ENCODE data around the gene CRYGN.

Gene CRYGN

DNA sequence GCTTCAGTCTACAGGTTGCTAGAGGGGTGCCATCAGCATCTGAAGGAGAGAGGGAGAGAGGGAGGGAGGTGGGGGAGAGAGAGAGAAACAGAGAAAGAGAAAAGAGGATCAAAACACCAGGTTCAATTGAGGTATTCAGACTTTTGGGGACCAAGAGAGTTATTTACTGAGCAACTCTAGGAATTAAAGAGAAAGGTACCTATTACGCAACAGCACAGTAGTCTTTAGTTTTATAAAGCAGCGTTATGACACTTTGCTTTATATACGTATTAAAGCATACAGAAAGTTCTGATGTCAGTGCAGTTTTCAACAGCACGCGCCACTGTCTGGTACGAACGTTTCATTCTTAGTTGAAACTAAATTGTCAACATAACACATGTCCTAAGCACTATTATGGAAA, 37.9 kb upstream of the CRYGN start:
- ATAC-seq (ENCODE audit: insufficient read depth, low read depth) (no peak), DNase-seq (no peak)
- no peak overlapping the region for H3K4me3 ChIP-seq (ENCODE audit: low read depth in 1 of 2, low read length in 2 of 2)
- H3K9ac ChIP-seq (ENCODE audit: low read depth, low read length) = no peak overlapping the region
- no peaks in the 10 kb centered on the region for H3K27me3 ChIP-seq (ENCODE audit: insufficient read depth, low read length, poor library complexity)
- peaks cover 81% of the 10 kb centered on the region for H3K36me3 ChIP-seq (ENCODE audit: insufficient read depth, low read length)
- no peaks in the 10 kb centered on the region for H3K4me1 ChIP-seq (ENCODE audit: insufficient read depth, low read length)
- H4K20me1 ChIP-seq (ENCODE audit: insufficient read depth, low read length) = peaks cover 56% of the 10 kb centered on the region
- no peaks in the 10 kb centered on the region for H3K9me3 ChIP-seq (ENCODE audit: insufficient read depth, low read length, severe bottlenecking)
- TF ChIP-seq CTCF (IDR thresholded peaks at IDR 0.05; ENCODE audit: borderline replicate concordance, extremely low read depth, low read length, poor library complexity, severe bottlenecking) (no peak), EZH2 (IDR thresholded peaks at IDR 0.05; ENCODE audit: borderline replicate concordance, low read depth, low read length, severe bottlenecking) (no peak)
- H3K79me2 ChIP-seq (ENCODE audit: insufficient read depth, low read length) = peaks cover 96% of the 10 kb centered on the region
- no peak overlapping the region for H3K27ac ChIP-seq (ENCODE audit: low read length)
- no peak overlapping the region for H2AFZ ChIP-seq (ENCODE audit: low read depth, low read length)
- no peak overlapping the region for H3K4me2 ChIP-seq (ENCODE audit: insufficient read depth, low read length)

DNA sequence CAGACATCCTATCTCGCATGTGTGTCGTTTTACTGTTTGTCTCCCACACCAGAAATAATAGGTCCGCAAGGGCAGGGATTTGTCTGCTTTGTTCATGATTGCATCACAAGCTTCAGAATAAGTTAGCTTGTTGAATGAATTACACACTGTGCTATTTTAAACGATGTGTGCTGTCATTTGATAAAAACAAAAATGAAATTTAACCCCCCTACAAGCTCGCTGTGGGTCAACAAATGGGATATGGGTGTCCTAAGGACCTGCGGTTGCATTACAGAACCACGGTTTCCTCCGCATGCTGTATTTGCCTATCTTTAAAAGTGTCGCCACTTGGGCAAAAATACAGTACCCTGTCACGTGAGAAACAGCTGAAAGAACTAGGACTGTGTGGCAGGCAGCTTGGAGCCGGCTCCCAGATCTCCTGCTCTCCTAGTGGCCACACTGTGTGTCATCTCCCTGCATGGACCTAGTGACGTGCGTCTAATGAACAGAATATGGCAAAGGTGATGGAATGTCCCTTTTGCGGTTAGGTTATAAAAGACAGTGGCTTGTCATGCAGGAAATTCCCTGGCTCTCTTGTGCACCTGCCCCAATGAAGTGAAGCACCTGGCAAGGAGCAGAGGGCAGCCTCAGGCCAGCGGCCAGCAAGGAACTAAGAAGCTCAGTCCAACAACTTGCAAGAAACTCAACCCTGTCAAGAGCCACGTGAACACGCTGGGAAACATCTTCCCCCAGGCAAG, 32.9 kb upstream of the CRYGN start:
- no peak overlapping the region for H3K9ac ChIP-seq (ENCODE audit: low read depth, low read length)
- no peak overlapping the region for H3K4me2 ChIP-seq (ENCODE audit: insufficient read depth, low read length)
- DNase-seq = no peak
- H3K27ac ChIP-seq (ENCODE audit: low read length) = no peak overlapping the region
- peaks cover 45% of the 10 kb centered on the region for H4K20me1 ChIP-seq (ENCODE audit: insufficient read depth, low read length)
- no peak for ATAC-seq (ENCODE audit: insufficient read depth, low read depth)
- H3K79me2 ChIP-seq (ENCODE audit: insufficient read depth, low read length) = peaks cover 66% of the 10 kb centered on the region
- H3K27me3 ChIP-seq (ENCODE audit: insufficient read depth, low read length, poor library complexity) = no peaks in the 10 kb centered on the region
- no peaks in the 10 kb centered on the region for H3K9me3 ChIP-seq (ENCODE audit: insufficient read depth, low read length, severe bottlenecking)
- H3K4me1 ChIP-seq (ENCODE audit: insufficient read depth, low read length) = no peaks in the 10 kb centered on the region
- TF ChIP-seq EZH2 (IDR thresholded peaks at IDR 0.05; ENCODE audit: borderline replicate concordance, low read depth, low read length, severe bottlenecking) = no peak
- no peak for TF ChIP-seq CTCF (IDR thresholded peaks at IDR 0.05; ENCODE audit: borderline replicate concordance, extremely low read depth, low read length, poor library complexity, severe bottlenecking)
- peaks cover 99% of the 10 kb centered on the region for H3K36me3 ChIP-seq (ENCODE audit: insufficient read depth, low read length)
- no peak overlapping the region for H3K4me3 ChIP-seq (ENCODE audit: low read depth in 1 of 2, low read length in 2 of 2)
- H2AFZ ChIP-seq (ENCODE audit: low read depth, low read length) = no peak overlapping the region

DNA sequence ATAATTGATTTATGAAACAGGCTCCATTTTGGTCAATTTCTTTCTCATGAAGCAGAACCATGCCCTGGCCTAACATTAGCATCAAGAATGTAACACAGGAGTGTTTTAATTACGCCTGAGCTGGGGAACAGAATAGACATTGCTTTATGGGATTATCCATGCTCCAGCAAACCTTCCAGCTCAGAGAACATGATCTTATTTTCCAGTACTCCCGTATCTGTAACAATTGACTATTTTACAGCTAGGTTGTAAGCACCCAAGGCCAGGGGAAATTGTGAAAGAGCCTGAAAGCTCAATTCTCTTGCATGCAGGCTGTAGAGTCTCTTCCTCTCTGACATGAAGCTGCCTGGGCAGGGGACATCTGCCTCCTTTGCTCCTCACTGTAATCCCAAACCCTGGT, 30.8 kb upstream of the CRYGN start:
- Histone ChIP-seq H3K36me3 (ENCODE audit: insufficient read depth, low read length) (peaks cover 97% of the 10 kb centered on the region), H3K4me2 (ENCODE audit: insufficient read depth, low read length) (no peak overlapping the region), H3K27me3 (ENCODE audit: insufficient read depth, low read length, poor library complexity) (no peaks in the 10 kb centered on the region), H3K9me3 (ENCODE audit: insufficient read depth, low read length, severe bottlenecking) (peaks cover 3% of the 10 kb centered on the region), H3K9ac (ENCODE audit: low read depth, low read length) (no peak overlapping the region), H3K27ac (ENCODE audit: low read length) (no peak overlapping the region), H3K4me3 (ENCODE audit: low read depth in 1 of 2, low read length in 2 of 2) (no peak overlapping the region), H4K20me1 (ENCODE audit: insufficient read depth, low read length) (peaks cover 29% of the 10 kb centered on the region), H2AFZ (ENCODE audit: low read depth, low read length) (no peak overlapping the region), H3K79me2 (ENCODE audit: insufficient read depth, low read length) (peaks cover 45% of the 10 kb centered on the region), H3K4me1 (ENCODE audit: insufficient read depth, low read length) (no peaks in the 10 kb centered on the region)
- DNase-seq (no peak), ATAC-seq (ENCODE audit: insufficient read depth, low read depth) (no peak)
- TF ChIP-seq CTCF (IDR thresholded peaks at IDR 0.05; ENCODE audit: borderline replicate concordance, extremely low read depth, low read length, poor library complexity, severe bottlenecking) (no peak), EZH2 (IDR thresholded peaks at IDR 0.05; ENCODE audit: borderline replicate concordance, low read depth, low read length, severe bottlenecking) (no peak)

Measured in DND-41 (cell line).